Measurements from ENCODE around the gene GNG3. TPM values are rescaled to one million over a fixed set of nuclear protein-coding genes. Genes with fewer than 3 reads are reported as not detected.
"Not testable (repeated sequence)": the region's sequence is repeated elsewhere in the genome, so short reads cannot be mapped to it uniquely, and the experiment has no call there.

Gene GNG3
- total RNA-seq, 1 experiment from 2014 or later: not detected

GRCh38 chr11:62728171-62728988 lies 20.9 kb downstream of the GNG3 start, which contains the start of gene TTC9C:
TSS of gene TTC9C (plus strand) at chr11:62728486. CDS start at chr11:62728849, 363 bp downstream.
- Mint-ChIP-seq H3K27me3 (ENCODE audit: insufficient read depth, unreplicated experiment) (no peaks in the 10 kb centered on the region), H3K9me3 (ENCODE audit: unreplicated experiment) (no peaks in the 10 kb centered on the region), H3K27ac (ENCODE audit: low read depth, unreplicated experiment) (peak within 1 kb of the TSS; percentile 97), H3K4me3 (ENCODE audit: unreplicated experiment) (peak within 1 kb of the TSS; percentile 92), H3K36me3 (ENCODE audit: insufficient read depth, unreplicated experiment) (peaks cover 64% of the 10 kb centered on the region), H3K4me1 (ENCODE audit: insufficient read depth, unreplicated experiment) (peaks cover 16% of the 10 kb centered on the region)
- ChIA-PET POLR2A (interaction anchor here (0.6 to 10.3 kb wide), 38 partner anchors 10 to 1467 kb away, joined by 3 to 197 read pairs (median 12); partner anchors contain the start of genes AHNAK, B3GAT3, BSCL2 and C11orf98), CTCF (interaction anchor here (0.7 to 1.8 kb wide), 7 partner anchors 18 to 135 kb away, joined by 3 to 5 read pairs (median 3); partner anchors contain the start of gene NXF1)
- peak; percentile 93 for DNase-seq (ENCODE audit: unreplicated experiment)
- TSS peak; percentile 74 for BruUV-seq (replicated peaks)
- TF ChIP-seq, protein P1, sequence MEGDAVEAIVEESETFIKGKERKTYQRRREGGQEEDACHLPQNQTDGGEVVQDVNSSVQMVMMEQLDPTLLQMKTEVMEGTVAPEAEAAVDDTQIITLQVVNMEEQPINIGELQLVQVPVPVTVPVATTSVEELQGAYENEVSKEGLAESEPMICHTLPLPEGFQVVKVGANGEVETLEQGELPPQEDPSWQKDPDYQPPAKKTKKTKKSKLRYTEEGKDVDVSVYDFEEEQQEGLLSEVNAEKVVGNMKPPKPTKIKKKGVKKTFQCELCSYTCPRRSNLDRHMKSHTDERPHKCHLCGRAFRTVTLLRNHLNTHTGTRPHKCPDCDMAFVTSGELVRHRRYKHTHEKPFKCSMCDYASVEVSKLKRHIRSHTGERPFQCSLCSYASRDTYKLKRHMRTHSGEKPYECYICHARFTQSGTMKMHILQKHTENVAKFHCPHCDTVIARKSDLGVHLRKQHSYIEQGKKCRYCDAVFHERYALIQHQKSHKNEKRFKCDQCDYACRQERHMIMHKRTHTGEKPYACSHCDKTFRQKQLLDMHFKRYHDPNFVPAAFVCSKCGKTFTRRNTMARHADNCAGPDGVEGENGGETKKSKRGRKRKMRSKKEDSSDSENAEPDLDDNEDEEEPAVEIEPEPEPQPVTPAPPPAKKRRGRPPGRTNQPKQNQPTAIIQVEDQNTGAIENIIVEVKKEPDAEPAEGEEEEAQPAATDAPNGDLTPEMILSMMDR (IDR thresholded peaks at IDR 0.05; ENCODE audit: unreplicated experiment): no peak
- intact Hi-C loops (cut with micrococcal nuclease): loop anchor here (2.0 kb wide), 1 partner anchor 134 kb away; no protein-coding TSS in a partner anchor

- BruUV-seq (replicated peaks); DNase-seq (ENCODE audit: unreplicated experiment); H3K27me3 Mint-ChIP-seq (ENCODE audit: insufficient read depth, unreplicated experiment); intact Hi-C loops (cut with micrococcal nuclease); H3K9me3 Mint-ChIP-seq (ENCODE audit: unreplicated experiment); H3K4me1 Mint-ChIP-seq (ENCODE audit: insufficient read depth, unreplicated experiment): not testable (repeated sequence)
- CTCF ChIA-PET: interaction anchor here (1.0 to 1.7 kb wide), 5 partner anchors 23 to 131 kb away, joined by 3 to 9 read pairs (median 3); no protein-coding TSS in a partner anchor
- H3K27ac Mint-ChIP-seq (ENCODE audit: low read depth, unreplicated experiment): peak overlapping the region; percentile 54
- H3K36me3 Mint-ChIP-seq (ENCODE audit: insufficient read depth, unreplicated experiment): peaks cover 65% of the 10 kb centered on the region
- H3K4me3 Mint-ChIP-seq (ENCODE audit: unreplicated experiment): peak overlapping the region; percentile 92
- POLR2A ChIA-PET: interaction anchor here (0.6 to 10.3 kb wide), 23 partner anchors 18 to 204 kb away, joined by 3 to 197 read pairs (median 19); partner anchors contain the start of genes B3GAT3, BSCL2, C11orf98 and CSKMT
These were observed 22.6 kb downstream of the GNG3 start for GRCh38 chr11:62730076-62730475.

DNA sequence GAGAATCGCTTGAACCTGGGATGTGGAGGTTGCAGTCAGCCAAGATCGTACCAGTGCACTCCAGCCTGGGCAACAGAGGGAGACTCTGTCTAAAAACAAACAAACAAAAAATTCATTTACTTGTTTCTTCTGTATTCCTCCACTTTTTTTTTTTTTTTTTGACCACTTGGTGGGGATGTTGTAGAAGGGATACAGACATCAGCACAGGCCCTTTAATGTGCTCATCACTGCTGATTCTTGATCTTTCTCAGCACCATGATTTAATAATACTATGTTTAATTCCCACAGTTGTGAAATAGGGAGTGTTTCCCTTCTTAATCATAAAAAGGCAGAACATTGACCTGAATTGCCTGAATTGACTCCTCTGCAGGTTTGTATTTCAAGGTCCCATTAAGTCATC lies 25.4 kb downstream of the GNG3 start:
- no peaks in the 10 kb centered on the region for H3K4me1 Mint-ChIP-seq (ENCODE audit: insufficient read depth, unreplicated experiment)
- no peaks in the 10 kb centered on the region for H3K27me3 Mint-ChIP-seq (ENCODE audit: insufficient read depth, unreplicated experiment)
- CTCF ChIA-PET: interaction anchor here (0.6 to 1.6 kb wide), 9 partner anchors 9 to 127 kb away, joined by 3 to 8 read pairs (median 4); partner anchors contain the start of gene TMEM179B
- BruUV-seq (replicated peaks): no TSS peak
- POLR2A ChIA-PET: interaction anchor here (0.9 to 1.3 kb wide), 2 partner anchors 55 to 108 kb away, joined by 3 to 4 read pairs; partner anchors contain the start of gene TMEM179B
- peaks cover 70% of the 10 kb centered on the region for H3K36me3 Mint-ChIP-seq (ENCODE audit: insufficient read depth, unreplicated experiment)
- no peaks in the 10 kb centered on the region for H3K9me3 Mint-ChIP-seq (ENCODE audit: unreplicated experiment)
- H3K27ac Mint-ChIP-seq (ENCODE audit: low read depth, unreplicated experiment): no peak overlapping the region
- peak; percentile 57 for DNase-seq (ENCODE audit: unreplicated experiment)
- no peak overlapping the region for H3K4me3 Mint-ChIP-seq (ENCODE audit: unreplicated experiment)
- TF ChIP-seq, protein P1 (IDR thresholded peaks at IDR 0.05; ENCODE audit: unreplicated experiment): peak; percentile 42
- intact Hi-C loops (cut with micrococcal nuclease): loop anchor here (1.0 to 2.0 kb wide), 3 partner anchors 36 to 108 kb away; partner anchors contain the start of gene TMEM179B

DNA sequence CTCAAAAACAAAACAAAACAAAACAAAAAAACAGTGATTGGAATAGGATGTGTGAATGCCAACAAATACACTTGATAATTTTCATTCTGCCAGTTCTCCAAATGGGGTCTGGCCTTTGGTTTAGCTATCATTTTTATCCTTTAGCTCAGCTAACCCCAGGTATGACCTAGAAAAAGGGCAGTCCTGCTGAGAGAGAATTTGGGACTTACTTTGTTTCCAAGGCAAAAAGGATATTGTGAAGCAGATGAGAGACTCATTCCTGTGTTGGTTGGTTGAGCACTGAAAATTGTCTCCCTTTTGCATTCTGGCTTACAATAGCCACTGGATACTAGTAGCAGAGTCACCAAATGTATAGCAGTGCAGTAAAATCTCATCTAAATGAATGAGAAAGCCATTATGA lies 29.7 kb downstream of the GNG3 start:
- Mint-ChIP-seq H3K4me1 (ENCODE audit: insufficient read depth, unreplicated experiment) (no peaks in the 10 kb centered on the region), H3K9me3 (ENCODE audit: unreplicated experiment) (no peaks in the 10 kb centered on the region), H3K27ac (ENCODE audit: low read depth, unreplicated experiment) (no peak overlapping the region), H3K4me3 (ENCODE audit: unreplicated experiment) (no peak overlapping the region), H3K36me3 (ENCODE audit: insufficient read depth, unreplicated experiment) (peaks cover 89% of the 10 kb centered on the region), H3K27me3 (ENCODE audit: insufficient read depth, unreplicated experiment) (no peaks in the 10 kb centered on the region)
- TF ChIP-seq, protein P1 (IDR thresholded peaks at IDR 0.05; ENCODE audit: unreplicated experiment): no peak
- no peak for DNase-seq (ENCODE audit: unreplicated experiment)
- no TSS peak for BruUV-seq (replicated peaks)
- ChIA-PET CTCF (no interaction called here), POLR2A (interaction anchor here (1.0 to 3.4 kb wide), 3 partner anchors 9 to 16 kb away, joined by 5 to 15 read pairs (median 6); partner anchors contain the start of genes HNRNPUL2, TTC9C and ZBTB3)
- intact Hi-C loops (cut with micrococcal nuclease): no loop called here

All from MCF 10A (cell line).